Heart right ventricle (tissue), 16 donors: ENCODE measurements around the gene HOXA3. TPM values are rescaled to one million over a fixed set of nuclear protein-coding genes. Genes with fewer than 3 reads are reported as not detected.

ENCODE experiments used
- ATAC-seq, 8 donors: fragments of 200-7000 bp; cut with Tn5 transposase; one replicate each; pipeline ENCODE4 v1.9.1; 2020; ENCODE audit warnings: mild to moderate bottlenecking in 8 of 8, moderate library complexity in 8 of 8, moderate number of reproducible peaks in 1 of 8
- DNase-seq, 2 donors: peaks; one replicate each; pipeline ENCODE4 v3.0.0-alpha.2; 2020
- H3K27ac ChIP-seq, 10 donors: fragments of 200-600 bp; sonication (generic) in 2 of 10; one replicate each; pipeline versions ENCODE4 v1.5.0 to v1.8.0; 2020 to 2022; ENCODE audit warnings: mild to moderate bottlenecking in 3 of 10
- H3K27me3 ChIP-seq, 7 donors: fragments of 200-600 bp; one replicate each; pipeline ENCODE4 v1.8.0; 2021 to 2022; ENCODE audit warnings: mild to moderate bottlenecking in 2 of 7
- H3K36me3 ChIP-seq, 9 donors: fragments of 200-600 bp; sonication (generic) in 1 of 9; one replicate each; pipeline versions ENCODE4 v1.5.0 to v1.8.0; 2020 to 2022; ENCODE audit warnings: mild to moderate bottlenecking in 2 of 9
- H3K4me1 ChIP-seq, 9 donors: fragments of 200-600 bp; sonication (generic) in 1 of 9; one replicate each; pipeline versions ENCODE4 v1.5.0 to v1.8.0; 2020 to 2022; ENCODE audit warnings: mild to moderate bottlenecking in 4 of 9
- H3K4me3 ChIP-seq, 10 donors: fragments of 200-600 bp; sonication (generic) in 2 of 10; one replicate each; pipeline versions ENCODE4 v1.5.0 to v1.8.0; 2020 to 2022; ENCODE audit warnings: mild to moderate bottlenecking in 7 of 10, moderate library complexity in 2 of 10
- H3K9me3 ChIP-seq, 11 donors: fragments of 200-600 bp in 10 of 11; sonication (generic) in 2 of 11; one replicate each; pipeline versions ENCODE4 v1.5.0 to v1.8.0; 2013 to 2022; ENCODE audit warnings: mild to moderate bottlenecking in 2 of 11, control low read depth in 1 of 11, moderate library complexity in 1 of 11
- CTCF ChIP-seq, 9 donors: fragments of 200-600 bp; sonication (generic) in 2 of 9; IDR thresholded peaks; one replicate each; pipeline versions ENCODE4 v1.5.0 to v1.8.0; 2021 to 2022; ENCODE audit warnings: antibody characterized with exemption in 9 of 9, mild to moderate bottlenecking in 5 of 9, moderate library complexity in 1 of 9
- WGBS, 2 donors: extraction: QIAGEN DNeasy Blood & Tissue Kit; methylation state at CpG; one replicate each; pipeline ENCODE4 v1.1.7; 2013; ENCODE audit warnings: inconsistent platforms in 1 of 2; 5-methylcytosine and 5-hydroxymethylcytosine counted together
- intact Hi-C, 10 donors: fragments of 100-400 bp; cut with DNase I; formaldehyde crosslinking; loops; one replicate each; pipeline versions ENCODE4 v1.11.1 to v1.14.2; 2022
- polyA plus RNA-seq, 2 donors: library from polyadenylated mRNA; stranded (reverse); fragments of 200-250 nt; gene quantifications; one replicate each; pipeline ENCODE4 v1.2.3, GENCODE V29; 2013
- total RNA-seq, 10 donors: library from RNA; stranded (reverse); fragmentation: NEBNext Ultra II Directional in 3 of 10; extraction: Animal tissue kit (Norgen Biotek cat#: 25700) in 3 of 10; gene quantifications; one replicate each; pipeline versions ENCODE4 v1.2.1 to v1.2.4, GENCODE V29; 2021 to 2023
- donor health status: Arrhythmogenic right ventricular cardiomyopathy.
- donor health status: ischemic (EF 13 %, LVEDD 7.1; RV severe dilation, severe dysfunction).
- donor health status: healthy with polysubstance abuse.
- donor health status: DM: no; HTN: yes; CAD: no.
- donor health status: DM: no; HTN: no; CAD: no.
- donor health status: ischemic (EF 25% LVEDD 6.9; RV normal size, moderate dysfunction).
- donor health status: ischemic (EF 25% LVEDD 5.7; RV mildly dilated, moderate dysfunction).
- donor health status: healthy.
- donor health status: DM: yes; HTN: yes; CAD: no.
- donor health status: Ischemic cardiomyopathy.
- donor health status: ischemic (EF 35%, LVEDD 5.7; RV mildly dilated, moderate dysfunction).
- donor health status: nonischemic (EF 11% LVEDD 7.7; RV severe dilation, severe dysfunction).
- donor health status: DM: yes; HTN: yes; CAD: no.
- donor health status: PGD.
- donor health status: ischemic (EF 29% LVEDD 5.4; RV normal size, mild dysfunction).
- donor health status: nonischemic (EF 23%, LVEDD 6.1; RV moderate dilation, normal function).

Gene HOXA3
- total and polyA plus RNA-seq, 12 donors, result 0.11 to 1.5 (median 0.24) TPM; not detected in 2

DNA sequence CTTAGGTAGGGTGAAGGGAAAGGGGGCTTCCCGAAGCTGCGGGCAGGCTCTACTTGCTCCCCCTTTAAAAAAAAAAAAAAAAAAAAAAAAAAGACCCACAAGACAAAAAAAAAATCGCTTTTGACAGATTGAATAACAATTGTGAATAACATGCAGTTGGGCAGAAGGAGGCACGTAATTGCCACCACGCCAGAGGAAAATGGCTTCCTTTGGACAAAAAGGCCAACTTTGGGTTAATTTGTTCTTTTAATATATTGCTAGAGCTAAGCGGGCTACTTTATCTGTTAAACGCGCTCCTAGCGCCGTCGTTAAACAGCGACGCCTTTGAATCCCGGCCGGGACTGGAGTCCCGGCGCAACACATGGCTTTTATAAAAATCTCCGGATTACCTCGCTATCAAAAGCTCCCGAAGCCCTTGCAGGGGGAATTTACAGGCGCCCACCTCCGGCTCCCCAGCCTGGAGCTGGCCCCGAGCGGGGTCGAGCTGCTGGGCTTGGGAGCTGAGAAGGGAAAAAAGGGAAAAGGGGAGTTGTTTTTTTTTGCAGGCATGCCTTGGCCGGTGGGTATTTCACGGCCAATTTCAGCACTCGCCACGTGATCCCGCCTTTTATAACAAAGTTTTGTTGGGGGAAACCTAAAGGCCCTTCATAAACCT, 31.4 kb upstream of the HOXA3 start:
- TF ChIP-seq CTCF (IDR thresholded peaks at IDR 0.05), result no peak
- H3K9me3 ChIP-seq, result no peaks in the 10 kb centered on the region
- peak overlapping the region in 1 of 10 donors; percentile 5 for H3K27ac ChIP-seq
- no peaks in the 10 kb centered on the region for H3K36me3 ChIP-seq
- ATAC-seq (no peak), DNase-seq (no peak)
- H3K27me3 ChIP-seq, result peaks cover 70 to 100% (median 100%) of the 10 kb centered on the region in 7 donors
- peaks cover 13 to 55% (median 39%) of the 10 kb centered on the region in 9 donors for H3K4me1 ChIP-seq
- WGBS, 2 donors, result 2 to 3% methylated on average over 30 of the region's 30 CpGs
- peak overlapping the region in 9 of 10 donors; percentile 19 to 48 (median 42) for H3K4me3 ChIP-seq
- intact Hi-C loops, result no loop called here

- no peak for TF ChIP-seq CTCF (IDR thresholded peaks at IDR 0.05)
- Histone ChIP-seq H3K36me3 (no peaks in the 10 kb centered on the region), H3K4me1 (peaks cover 8 to 48% (median 32%) of the 10 kb centered on the region in 9 donors), H3K27ac (no peak overlapping the region), H3K4me3 (peak overlapping the region in 2 of 10 donors; percentile 44 to 48), H3K9me3 (no peaks in the 10 kb centered on the region), H3K27me3 (peaks cover 63 to 100% (median 100%) of the 10 kb centered on the region in 7 donors)
- intact Hi-C loops, result no loop called here
- DNase-seq (no peak), ATAC-seq (no peak)
- WGBS, 2 donors, result 3 to 8% methylated on average over 39 of the region's 39 CpGs
These were observed 30.7 kb upstream of the HOXA3 start for GRCh38 chr7:27182861-27183681.

DNA sequence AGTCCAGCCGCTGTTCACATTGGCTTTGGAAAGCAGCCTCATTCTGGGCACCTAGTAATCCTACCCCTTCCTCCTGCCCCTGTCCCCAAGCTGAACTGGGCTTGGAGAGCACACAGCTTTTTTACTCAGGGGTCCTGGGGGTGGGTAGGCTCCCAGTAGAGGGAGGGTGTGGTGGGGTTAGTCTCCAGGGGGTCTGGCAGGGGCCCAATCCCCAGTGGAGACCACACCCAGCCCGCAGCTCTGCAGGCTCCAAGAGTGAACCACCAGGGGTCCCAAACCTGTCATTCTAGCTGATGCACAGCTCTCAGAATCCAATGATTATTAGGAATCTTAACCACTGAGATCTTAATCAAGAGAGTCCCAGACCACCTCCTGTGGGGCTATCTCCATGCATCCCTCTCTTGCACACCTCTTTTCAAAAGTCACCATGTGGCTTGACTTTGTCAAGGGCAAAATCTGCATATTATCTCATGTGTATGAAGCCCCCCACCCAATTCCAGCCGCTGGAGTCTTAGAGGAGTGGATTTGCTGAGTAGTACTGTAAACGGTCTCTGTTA, 30.0 kb upstream of the HOXA3 start:
- ATAC-seq, result no peak
- no peak overlapping the region for H3K27ac ChIP-seq
- WGBS, 2 donors, result 16 to 24% methylated on average over 4 of the region's 4 CpGs
- no peaks in the 10 kb centered on the region for H3K36me3 ChIP-seq
- no peak for TF ChIP-seq CTCF (IDR thresholded peaks at IDR 0.05)
- intact Hi-C loops, result no loop called here
- H3K4me1 ChIP-seq, result peaks cover 8 to 42% (median 30%) of the 10 kb centered on the region in 9 donors
- peaks cover 63 to 100% (median 100%) of the 10 kb centered on the region in 7 donors for H3K27me3 ChIP-seq
- no peak overlapping the region for H3K4me3 ChIP-seq
- H3K9me3 ChIP-seq, result no peaks in the 10 kb centered on the region
- no peak for DNase-seq

- H3K36me3 ChIP-seq, result no peaks in the 10 kb centered on the region
- 27 to 38% methylated on average over 4 of the region's 4 CpGs for WGBS, 2 donors
- intact Hi-C loops, result no loop called here
- TF ChIP-seq CTCF (IDR thresholded peaks at IDR 0.05), result no peak
- DNase-seq (no peak), ATAC-seq (no peak)
- H3K9me3 ChIP-seq, result no peaks in the 10 kb centered on the region
- H3K4me1 ChIP-seq, result peaks cover 8 to 42% (median 30%) of the 10 kb centered on the region in 9 donors
- no peak overlapping the region for H3K27ac ChIP-seq
- H3K27me3 ChIP-seq, result peaks cover 63 to 100% (median 100%) of the 10 kb centered on the region in 7 donors
- H3K4me3 ChIP-seq, result no peak overlapping the region
These were observed 29.5 kb upstream of the HOXA3 start for GRCh38 chr7:27181795-27182275.
